Breast epithelium (tissue), 3 donors: Measurements from ENCODE around the gene ZNF19.

ENCODE experiments used
- CTCF ChIP-seq, 3 donors: fragments of 450-650 bp; IDR thresholded peaks; one replicate each; pipeline ENCODE4 v1.5.1; 2016 to 2017; ENCODE audit warnings: antibody characterized with exemption in 3 of 3, mild to moderate bottlenecking in 3 of 3, moderate library complexity in 3 of 3
- POLR2A ChIP-seq: fragments of 450-650 bp; IDR thresholded peaks from one replicate; pipeline ENCODE4 v1.6.1; 2016; ENCODE audit warnings: antibody characterized with exemption, mild to moderate bottlenecking, moderate library complexity
- POLR2AphosphoS5 ChIP-seq, 3 donors: sonication (generic); formaldehyde crosslinking; IDR thresholded peaks; one replicate each; pipeline ENCODE4 v1.6.1; 2017; ENCODE audit warnings: antibody characterized with exemption in 3 of 3

GRCh38 chr16:71442051-71442440, 47.1 kb downstream of the ZNF19 start, which contains the start of gene TLE7:
- no peak for TF ChIP-seq POLR2A
- TF ChIP-seq CTCF (IDR thresholded peaks at IDR 0.05): no peak
- no peak for TF ChIP-seq POLR2AphosphoS5 (IDR thresholded peaks at IDR 0.05)
